ENCODE data around the gene NR2F6.

The NR2F6 gene

DNA sequence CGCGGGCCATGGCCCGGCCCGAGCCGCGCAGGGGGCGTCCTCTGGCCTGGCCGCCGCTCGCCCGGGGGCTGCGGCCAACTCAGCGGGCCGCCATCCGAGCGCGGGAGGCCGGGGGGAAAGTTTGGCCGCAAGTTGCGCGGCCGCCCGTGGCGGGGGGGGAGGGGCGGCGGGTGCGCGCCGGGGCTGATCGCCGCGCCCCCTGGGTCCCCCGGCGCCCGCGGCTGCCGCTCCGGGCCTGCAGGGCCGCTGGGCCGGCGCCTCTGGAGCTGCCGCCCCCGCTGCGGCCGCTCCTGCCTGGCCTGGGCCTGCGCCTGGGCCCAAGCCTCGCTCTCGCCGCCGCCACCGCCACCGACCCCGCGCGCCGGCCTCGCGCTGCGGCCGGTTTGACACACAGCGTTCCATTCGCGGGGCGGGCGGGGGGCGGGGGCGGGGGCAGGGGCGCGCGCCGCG is at the start of gene NR2F6:
Gene NR2F6, minus strand, starts transcription at position 385 of the 450 bp plus-strand sequence. CDS start 699 bp downstream, outside the sequence.
- Histone ChIP-seq H3K4me1 (ENCODE audit: insufficient read depth, insufficient read length) (peaks cover 32% of the 10 kb centered on the region), H3K27me3 (ENCODE audit: insufficient read depth, insufficient read length) (no peaks in the 10 kb centered on the region), H3K9me3 (ENCODE audit: insufficient read depth, low read length) (no peaks in the 10 kb centered on the region), H3K4me3 (ENCODE audit: insufficient read length, low read depth) (peak within 1 kb of the TSS; percentile 95), H3K36me3 (ENCODE audit: insufficient read depth, insufficient read length, low read length) (peaks cover 6% of the 10 kb centered on the region), H3K9ac (ENCODE audit: insufficient read length, low read depth) (peak within 1 kb of the TSS; percentile 92)
- TF ChIP-seq ZNF274 (IDR thresholded peaks at IDR 0.05; ENCODE audit: low read depth, low read length) (no peak), SUZ12 (IDR thresholded peaks at IDR 0.05; ENCODE audit: extremely low read depth, insufficient read depth, insufficient read length) (no peak), YY1 (IDR thresholded peaks at IDR 0.05; ENCODE audit: insufficient read depth, insufficient read length) (no peak)
- DNase-seq (ENCODE audit: low read depth, low spot score) = no peak

DNA sequence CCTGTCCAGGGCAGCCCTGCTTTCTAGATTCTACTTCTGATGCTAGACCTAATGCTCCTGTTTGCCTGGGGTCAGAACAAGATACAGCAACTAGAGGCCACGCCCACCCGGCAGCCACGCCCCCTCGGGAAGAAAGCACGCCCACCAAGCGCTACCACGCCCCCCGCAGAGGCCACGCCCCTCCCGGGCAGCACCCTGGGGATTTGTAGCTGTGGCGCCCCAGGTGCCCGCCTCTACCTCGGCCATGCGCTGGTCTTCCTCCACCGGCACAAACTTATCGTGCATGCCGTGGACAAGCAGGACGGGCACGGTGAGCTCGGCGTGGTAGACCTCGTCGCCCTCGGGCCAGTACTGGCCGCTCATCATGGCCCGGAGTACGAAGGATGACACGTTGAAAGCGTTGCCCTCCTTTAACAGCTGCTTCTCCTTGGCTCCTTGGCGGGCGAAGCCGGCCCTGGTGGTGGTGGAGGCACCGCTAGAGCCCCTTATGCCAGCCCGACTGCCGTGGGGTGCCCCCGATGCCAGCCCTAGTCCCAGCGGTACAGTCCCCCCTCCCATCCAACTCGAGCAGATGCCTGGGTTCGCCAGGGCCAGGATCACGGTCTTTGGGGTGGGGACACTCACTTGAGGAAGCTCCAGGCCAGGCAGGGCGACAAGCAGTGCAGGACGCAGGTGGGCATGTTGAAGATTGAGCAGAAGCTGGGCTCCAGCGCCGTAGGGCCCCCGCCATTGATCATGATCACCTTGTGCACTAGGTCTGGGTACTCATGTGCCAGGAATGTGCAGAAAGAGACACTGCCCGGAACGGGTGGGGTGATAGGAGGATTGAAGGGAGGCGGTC is 48.6 kb upstream of the NR2F6 start:
- DNase-seq (ENCODE audit: low read depth, low spot score) = no peak
- Histone ChIP-seq H3K9ac (ENCODE audit: insufficient read length, low read depth) (no peak overlapping the region), H3K4me1 (ENCODE audit: insufficient read depth, insufficient read length) (peaks cover 9% of the 10 kb centered on the region), H3K9me3 (ENCODE audit: insufficient read depth, low read length) (peaks cover 14% of the 10 kb centered on the region; the same call in 1 of the 2 replicates), H3K27me3 (ENCODE audit: insufficient read depth, insufficient read length) (no peaks in the 10 kb centered on the region), H3K36me3 (ENCODE audit: insufficient read depth, insufficient read length, low read length) (peaks cover 26% of the 10 kb centered on the region), H3K4me3 (ENCODE audit: insufficient read length, low read depth) (peak overlapping the region; percentile 29)
- TF ChIP-seq YY1 (IDR thresholded peaks at IDR 0.05; ENCODE audit: insufficient read depth, insufficient read length) (no peak), SUZ12 (IDR thresholded peaks at IDR 0.05; ENCODE audit: extremely low read depth, insufficient read depth, insufficient read length) (no peak), ZNF274 (IDR thresholded peaks at IDR 0.05; ENCODE audit: low read depth, low read length) (no peak)

DNA sequence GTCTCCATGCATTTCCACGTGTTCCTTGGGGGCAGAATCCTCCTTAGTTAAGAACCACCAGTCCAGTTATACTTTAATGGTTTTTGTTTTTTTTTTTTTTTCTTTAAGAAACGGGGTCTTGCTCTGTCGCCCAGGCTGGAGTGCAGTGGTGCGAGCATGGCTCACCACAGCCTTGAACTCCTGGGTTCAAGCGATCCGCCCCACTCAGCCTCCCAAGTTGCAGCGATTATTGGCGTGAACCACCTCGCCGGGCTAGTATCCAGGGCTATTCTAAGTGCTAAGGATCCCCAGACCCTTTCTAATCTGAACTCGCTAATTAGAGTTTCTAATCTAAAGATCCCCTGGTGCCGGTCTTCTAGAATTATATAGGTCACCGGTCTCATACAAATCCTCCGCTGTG is 47.9 kb upstream of the NR2F6 start:
- Histone ChIP-seq H3K4me1 (ENCODE audit: insufficient read depth, insufficient read length) (peaks cover 9% of the 10 kb centered on the region), H3K36me3 (ENCODE audit: insufficient read depth, insufficient read length, low read length) (peaks cover 26% of the 10 kb centered on the region), H3K9me3 (ENCODE audit: insufficient read depth, low read length) (peaks cover 13% of the 10 kb centered on the region; the same call in 1 of the 2 replicates), H3K4me3 (ENCODE audit: insufficient read length, low read depth) (peak overlapping the region; percentile 29), H3K9ac (ENCODE audit: insufficient read length, low read depth) (peak overlapping the region; percentile 50), H3K27me3 (ENCODE audit: insufficient read depth, insufficient read length) (no peaks in the 10 kb centered on the region)
- DNase-seq (ENCODE audit: low read depth, low spot score) = no peak
- TF ChIP-seq YY1 (IDR thresholded peaks at IDR 0.05; ENCODE audit: insufficient read depth, insufficient read length) (no peak), ZNF274 (IDR thresholded peaks at IDR 0.05; ENCODE audit: low read depth, low read length) (no peak), SUZ12 (IDR thresholded peaks at IDR 0.05; ENCODE audit: extremely low read depth, insufficient read depth, insufficient read length) (no peak)

DNA sequence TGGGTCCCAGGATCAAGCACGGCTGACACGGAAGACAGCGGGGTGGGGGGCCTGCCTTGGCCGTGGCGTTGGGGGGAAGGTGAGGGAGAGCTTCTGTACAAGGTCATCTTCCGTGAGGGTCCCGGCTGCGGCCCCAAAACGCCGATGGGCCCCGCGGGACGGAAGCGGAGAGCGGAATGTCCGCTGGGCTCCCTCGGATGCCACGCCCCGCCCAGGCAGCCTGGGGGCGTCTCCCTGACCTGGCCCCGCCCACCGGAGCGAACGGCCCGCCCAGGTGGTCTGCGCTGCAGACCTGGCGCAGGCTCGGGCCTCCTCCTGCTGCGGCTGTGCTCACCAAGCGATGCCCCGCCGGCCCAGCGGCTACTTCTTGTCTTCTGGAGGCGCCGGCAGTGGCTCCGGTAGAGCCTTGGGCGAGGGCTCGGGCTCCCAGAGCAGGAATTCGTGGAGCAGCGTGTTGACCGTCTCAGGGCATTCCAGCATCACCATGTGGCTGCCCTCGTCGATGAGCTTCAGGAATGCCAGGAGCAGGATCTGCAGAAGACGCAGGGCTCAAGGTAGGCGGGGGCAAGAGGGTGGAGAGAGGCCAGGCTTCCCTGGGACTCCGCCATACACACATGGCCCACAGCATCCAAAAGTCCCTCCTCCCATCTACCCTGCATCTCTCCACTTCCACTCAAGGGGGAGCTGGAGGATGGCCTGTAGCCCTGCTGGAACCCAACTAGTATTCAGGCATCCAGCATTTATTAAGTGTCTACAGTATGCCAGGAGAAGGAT is 46.8 kb upstream of the NR2F6 start:
- TF ChIP-seq ZNF274 (IDR thresholded peaks at IDR 0.05; ENCODE audit: low read depth, low read length) = no peak
- TF ChIP-seq YY1 (IDR thresholded peaks at IDR 0.05; ENCODE audit: insufficient read depth, insufficient read length) = no peak
- TF ChIP-seq SUZ12 (IDR thresholded peaks at IDR 0.05; ENCODE audit: extremely low read depth, insufficient read depth, insufficient read length) = no peak
- Histone ChIP-seq H3K4me1 (ENCODE audit: insufficient read depth, insufficient read length) (peaks cover 9% of the 10 kb centered on the region), H3K36me3 (ENCODE audit: insufficient read depth, insufficient read length, low read length) (peaks cover 20% of the 10 kb centered on the region), H3K9ac (ENCODE audit: insufficient read length, low read depth) (peak overlapping the region; percentile 83), H3K4me3 (ENCODE audit: insufficient read length, low read depth) (peak overlapping the region; percentile 81), H3K9me3 (ENCODE audit: insufficient read depth, low read length) (peaks cover 3% of the 10 kb centered on the region; the same call in 1 of the 2 replicates), H3K27me3 (ENCODE audit: insufficient read depth, insufficient read length) (no peaks in the 10 kb centered on the region)
- DNase-seq (ENCODE audit: low read depth, low spot score) = peak; percentile 81

DNA sequence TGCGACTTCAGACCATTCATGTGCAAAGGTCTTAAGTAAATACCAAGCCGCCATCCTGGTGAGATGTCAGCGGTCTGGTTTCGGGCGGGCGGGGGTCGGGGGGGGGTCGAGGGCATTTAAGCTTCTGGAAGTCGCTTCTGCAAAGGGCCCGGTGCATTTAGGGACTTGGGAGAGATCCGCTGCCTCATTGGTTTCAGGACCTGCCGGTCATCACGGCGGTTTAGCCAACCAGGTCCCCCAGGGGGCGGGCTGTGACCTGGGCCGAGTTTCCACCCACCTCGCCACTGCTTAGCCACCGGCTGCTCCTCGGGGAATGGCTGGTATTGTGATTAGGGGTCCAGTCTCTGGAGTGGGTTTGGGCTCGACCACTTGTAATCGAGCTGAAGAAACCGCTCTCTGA is 43.8 kb upstream of the NR2F6 start:
- Histone ChIP-seq H3K4me3 (ENCODE audit: insufficient read length, low read depth) (peak overlapping the region; percentile 8), H3K4me1 (ENCODE audit: insufficient read depth, insufficient read length) (peaks cover 7% of the 10 kb centered on the region), H3K36me3 (ENCODE audit: insufficient read depth, insufficient read length, low read length) (peaks cover 24% of the 10 kb centered on the region), H3K9me3 (ENCODE audit: insufficient read depth, low read length) (peaks cover 8% of the 10 kb centered on the region; the same call in 1 of the 2 replicates), H3K9ac (ENCODE audit: insufficient read length, low read depth) (no peak overlapping the region), H3K27me3 (ENCODE audit: insufficient read depth, insufficient read length) (no peaks in the 10 kb centered on the region)
- peak; percentile 89 for DNase-seq (ENCODE audit: low read depth, low spot score)
- TF ChIP-seq SUZ12 (IDR thresholded peaks at IDR 0.05; ENCODE audit: extremely low read depth, insufficient read depth, insufficient read length) = no peak
- TF ChIP-seq YY1 (IDR thresholded peaks at IDR 0.05; ENCODE audit: insufficient read depth, insufficient read length) = no peak
- TF ChIP-seq ZNF274 (IDR thresholded peaks at IDR 0.05; ENCODE audit: low read depth, low read length) = no peak

DNA sequence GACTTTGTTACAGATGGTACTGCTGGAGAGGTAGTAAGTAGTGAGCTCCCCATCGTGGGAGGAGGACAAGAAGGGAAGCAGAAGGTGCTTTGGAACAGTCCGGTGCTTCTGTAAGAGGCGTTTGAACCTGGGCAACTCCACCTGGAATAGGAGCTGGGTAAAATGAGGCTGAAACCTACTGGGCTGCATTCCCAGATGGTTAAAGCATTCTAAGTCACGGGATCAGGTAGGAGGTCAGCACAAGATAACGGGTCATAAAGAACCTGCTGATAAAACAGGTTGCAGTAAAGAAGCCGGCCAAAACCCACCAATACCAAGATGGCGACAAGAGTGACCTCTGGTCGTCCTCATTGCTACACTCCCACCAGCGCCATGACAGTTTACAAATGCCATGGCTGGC is 41.0 kb upstream of the NR2F6 start:
- Histone ChIP-seq H3K9ac (ENCODE audit: insufficient read length, low read depth) (no peak overlapping the region), H3K4me3 (ENCODE audit: insufficient read length, low read depth) (no peak overlapping the region), H3K27me3 (ENCODE audit: insufficient read depth, insufficient read length) (no peaks in the 10 kb centered on the region), H3K9me3 (ENCODE audit: insufficient read depth, low read length) (peaks cover 8% of the 10 kb centered on the region; the same call in 1 of the 2 replicates), H3K36me3 (ENCODE audit: insufficient read depth, insufficient read length, low read length) (peaks cover 35% of the 10 kb centered on the region), H3K4me1 (ENCODE audit: insufficient read depth, insufficient read length) (peaks cover 8% of the 10 kb centered on the region)
- TF ChIP-seq ZNF274 (IDR thresholded peaks at IDR 0.05; ENCODE audit: low read depth, low read length) = no peak
- TF ChIP-seq SUZ12 (IDR thresholded peaks at IDR 0.05; ENCODE audit: extremely low read depth, insufficient read depth, insufficient read length) = no peak
- no peak for TF ChIP-seq YY1 (IDR thresholded peaks at IDR 0.05; ENCODE audit: insufficient read depth, insufficient read length)
- DNase-seq (ENCODE audit: low read depth, low spot score) = no peak

All from NT2/D1 (cell line).